Vagina (tissue), 2 donors: ENCODE results near the gene DENND2D. TPM values are rescaled to one million over a fixed set of nuclear protein-coding genes. Genes with fewer than 3 reads are reported as not detected.

Source experiments
- DNase-seq, 2 donors: peaks; one replicate each; pipeline ENCODE4 v3.0.0-alpha.2; 2017; ENCODE audit errors: extremely low spot score in 2 of 2
- H3K27ac ChIP-seq: fragments of 200-600 bp; sonication (generic); one replicate; pipeline ENCODE4 v1.5.1; 2019
- H3K27me3 ChIP-seq: fragments of 200-600 bp; sonication (generic); one replicate; pipeline ENCODE4 v1.5.1; 2019
- H3K36me3 ChIP-seq, 2 donors: fragments of 200-600 bp; sonication (generic); one replicate each; pipeline ENCODE4 v1.5.1; 2017 to 2019
- H3K4me1 ChIP-seq: fragments of 200-600 bp; sonication (generic); one replicate; pipeline ENCODE4 v1.5.1; 2019
- H3K4me3 ChIP-seq, 2 donors: fragments of 200-600 bp; sonication (generic); 1 replicate in 1 of 2; 2 replicates in 1 of 2; pipeline ENCODE4 v1.5.1; 2016 to 2019
- H3K9me3 ChIP-seq: fragments of 200-600 bp; sonication (generic); one replicate; pipeline ENCODE4 v1.5.1; 2019
- POLR2A ChIP-seq, 2 donors: fragments of 450-650 bp; IDR thresholded peaks; one replicate each; pipeline ENCODE4 v1.6.1; 2017; ENCODE audit warnings: antibody characterized with exemption in 2 of 2, mild to moderate bottlenecking in 2 of 2, moderate library complexity in 2 of 2
- POLR2AphosphoS5 ChIP-seq, 2 donors: sonication (generic); formaldehyde crosslinking; IDR thresholded peaks; one replicate each; pipeline ENCODE4 v1.9.0; 2017; ENCODE audit warnings: antibody characterized with exemption in 2 of 2, mild to moderate bottlenecking in 2 of 2, low read depth in 1 of 2; ENCODE audit not compliant: insufficient read depth in 1 of 2
- intact Hi-C: fragments of 100-400 bp; cut with DNase I; formaldehyde crosslinking; loops from one replicate; pipeline ENCODE4 v1.15.1; 2023
- total RNA-seq: library from RNA; depleted of rRNA; stranded (reverse); fragments of >200 nt; gene quantifications from one replicate; pipeline ENCODE4 v1.2.3, GENCODE V29; 2016
- TF ChIP-seq, protein P1 (sequence below), 3 experiments: fragments of 450-650 bp in 2 of 3; fragments of 200-600 bp in 1 of 3; sonication (generic) in 1 of 3; IDR thresholded peaks; one replicate each; pipeline ENCODE4 v1.5.1; 2017 to 2019; ENCODE audit warnings: antibody characterized with exemption in 3 of 3, mild to moderate bottlenecking in 2 of 3, moderate library complexity in 2 of 3

DENND2D gene
- total RNA-seq, 1 donor from 2014 or later, result 25.5 TPM

DNA sequence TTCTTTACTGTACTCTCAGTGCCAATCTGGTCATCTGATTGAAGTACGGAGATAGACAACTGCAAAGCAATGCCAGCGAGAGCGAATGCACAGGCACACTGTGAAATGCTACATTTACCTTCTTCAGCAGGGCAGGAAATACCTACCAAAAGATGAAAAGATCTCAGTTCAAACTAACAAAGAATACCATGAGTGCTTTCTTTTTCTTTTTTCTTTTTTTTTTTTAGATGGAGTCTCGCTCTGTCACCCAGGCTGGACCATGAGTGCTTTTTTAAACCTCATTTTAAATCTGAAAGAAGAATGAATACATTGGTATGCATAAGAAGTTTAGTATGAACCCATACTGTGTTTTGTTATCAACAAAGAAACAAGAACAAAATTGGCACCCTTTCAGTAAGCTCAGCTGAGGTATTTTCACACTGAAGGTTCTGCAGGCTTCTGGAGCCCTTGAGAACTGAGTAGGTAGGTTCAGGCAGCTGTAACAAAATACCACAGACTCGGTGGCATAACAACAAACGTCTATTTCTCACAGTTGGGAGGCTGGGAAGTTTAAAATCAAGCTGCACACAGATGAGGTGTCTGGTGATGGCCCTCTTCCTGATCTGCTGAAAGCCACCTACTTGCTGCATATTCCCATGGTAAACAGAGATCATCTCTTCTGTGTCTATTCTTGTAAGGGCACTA lies 25.4 kb upstream of the DENND2D start:
- intact Hi-C loops, result loop anchor here (5.0 kb wide), 1 partner anchor 176 kb away; no protein-coding TSS in a partner anchor
- H3K27ac ChIP-seq, result no peak overlapping the region
- no peak for DNase-seq
- peaks cover 10% of the 10 kb centered on the region for H3K4me1 ChIP-seq
- no peaks in the 10 kb centered on the region for H3K36me3 ChIP-seq
- no peaks in the 10 kb centered on the region for H3K27me3 ChIP-seq
- TF ChIP-seq POLR2AphosphoS5 (IDR thresholded peaks at IDR 0.05; ENCODE audit: insufficient read depth in 1 of 2, low read depth in 1 of 2), result no peak
- TF ChIP-seq, protein P1, sequence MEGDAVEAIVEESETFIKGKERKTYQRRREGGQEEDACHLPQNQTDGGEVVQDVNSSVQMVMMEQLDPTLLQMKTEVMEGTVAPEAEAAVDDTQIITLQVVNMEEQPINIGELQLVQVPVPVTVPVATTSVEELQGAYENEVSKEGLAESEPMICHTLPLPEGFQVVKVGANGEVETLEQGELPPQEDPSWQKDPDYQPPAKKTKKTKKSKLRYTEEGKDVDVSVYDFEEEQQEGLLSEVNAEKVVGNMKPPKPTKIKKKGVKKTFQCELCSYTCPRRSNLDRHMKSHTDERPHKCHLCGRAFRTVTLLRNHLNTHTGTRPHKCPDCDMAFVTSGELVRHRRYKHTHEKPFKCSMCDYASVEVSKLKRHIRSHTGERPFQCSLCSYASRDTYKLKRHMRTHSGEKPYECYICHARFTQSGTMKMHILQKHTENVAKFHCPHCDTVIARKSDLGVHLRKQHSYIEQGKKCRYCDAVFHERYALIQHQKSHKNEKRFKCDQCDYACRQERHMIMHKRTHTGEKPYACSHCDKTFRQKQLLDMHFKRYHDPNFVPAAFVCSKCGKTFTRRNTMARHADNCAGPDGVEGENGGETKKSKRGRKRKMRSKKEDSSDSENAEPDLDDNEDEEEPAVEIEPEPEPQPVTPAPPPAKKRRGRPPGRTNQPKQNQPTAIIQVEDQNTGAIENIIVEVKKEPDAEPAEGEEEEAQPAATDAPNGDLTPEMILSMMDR (IDR thresholded peaks at IDR 0.05), result no peak
- no peak for TF ChIP-seq POLR2A (IDR thresholded peaks at IDR 0.05)
- H3K9me3 ChIP-seq, result no peaks in the 10 kb centered on the region
- no peak overlapping the region for H3K4me3 ChIP-seq

DNA sequence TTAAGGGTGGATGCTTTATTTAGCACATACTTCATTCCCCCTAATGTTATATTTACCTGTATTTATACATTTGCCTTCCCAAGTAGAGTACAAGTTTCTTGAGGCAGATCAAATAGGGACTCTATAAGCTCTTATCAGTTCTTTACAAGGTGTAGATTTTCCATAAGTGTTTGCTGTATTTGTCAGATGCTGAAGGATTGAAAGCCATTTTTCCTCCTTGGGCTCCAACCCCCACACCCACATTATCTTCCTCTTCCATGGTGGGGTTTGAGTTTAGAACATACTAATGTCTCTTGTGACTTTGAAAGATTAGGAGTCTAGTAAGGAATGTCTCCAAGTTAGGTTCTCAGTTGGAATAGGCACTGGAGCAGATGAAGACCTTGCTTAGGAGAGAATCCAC lies 24.6 kb upstream of the DENND2D start:
- TF ChIP-seq POLR2A (IDR thresholded peaks at IDR 0.05), result no peak
- TF ChIP-seq, protein P1 (IDR thresholded peaks at IDR 0.05), result no peak
- TF ChIP-seq POLR2AphosphoS5 (IDR thresholded peaks at IDR 0.05; ENCODE audit: insufficient read depth in 1 of 2, low read depth in 1 of 2), result no peak
- no peak for DNase-seq
- intact Hi-C loops, result loop anchor here (5.0 kb wide), 1 partner anchor 177 kb away; no protein-coding TSS in a partner anchor
- H3K27ac ChIP-seq, result no peak overlapping the region
- H3K4me1 ChIP-seq, result peaks cover 10% of the 10 kb centered on the region
- H3K27me3 ChIP-seq, result no peaks in the 10 kb centered on the region
- H3K36me3 ChIP-seq, result no peaks in the 10 kb centered on the region
- H3K9me3 ChIP-seq, result no peaks in the 10 kb centered on the region
- no peak overlapping the region for H3K4me3 ChIP-seq

DNA sequence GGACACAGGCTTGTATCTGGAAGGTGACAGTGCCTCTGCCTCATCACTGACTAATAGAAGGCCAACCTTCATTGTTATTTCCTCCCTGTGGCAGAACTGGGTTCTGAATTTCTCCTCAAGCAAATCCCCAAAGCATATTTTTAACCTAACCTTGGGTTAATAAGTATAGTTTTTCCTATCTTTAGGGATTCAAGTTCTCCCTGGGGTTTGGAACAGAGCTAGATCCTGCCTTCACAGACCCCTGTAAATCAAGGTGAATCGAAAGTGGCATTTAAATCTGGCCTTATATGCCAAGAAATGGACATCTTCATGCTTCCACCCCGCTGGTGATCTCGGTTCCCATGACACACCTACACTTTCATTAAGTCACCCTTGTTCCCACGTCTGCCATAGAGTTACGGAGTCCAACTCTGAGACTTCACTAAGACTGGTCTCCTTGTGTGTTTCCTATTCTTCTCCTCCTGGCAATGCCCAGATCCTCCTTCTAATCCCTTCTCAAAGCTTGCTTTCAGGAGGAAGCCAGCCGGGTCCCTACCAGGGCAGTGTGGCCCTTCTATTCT lies 22.8 kb upstream of the DENND2D start:
- peaks cover 10% of the 10 kb centered on the region for H3K4me1 ChIP-seq
- no peaks in the 10 kb centered on the region for H3K36me3 ChIP-seq
- no peaks in the 10 kb centered on the region for H3K27me3 ChIP-seq
- no peak for TF ChIP-seq POLR2AphosphoS5 (IDR thresholded peaks at IDR 0.05; ENCODE audit: insufficient read depth in 1 of 2, low read depth in 1 of 2)
- TF ChIP-seq, protein P1 (IDR thresholded peaks at IDR 0.05), result no peak
- TF ChIP-seq POLR2A (IDR thresholded peaks at IDR 0.05), result no peak
- intact Hi-C loops, result loop anchor here (5.0 kb wide), 1 partner anchor 544 kb away; no protein-coding TSS in a partner anchor
- DNase-seq, result no peak
- peak overlapping the region; percentile 10 for H3K27ac ChIP-seq
- no peaks in the 10 kb centered on the region for H3K9me3 ChIP-seq
- H3K4me3 ChIP-seq, result no peak overlapping the region

DNA sequence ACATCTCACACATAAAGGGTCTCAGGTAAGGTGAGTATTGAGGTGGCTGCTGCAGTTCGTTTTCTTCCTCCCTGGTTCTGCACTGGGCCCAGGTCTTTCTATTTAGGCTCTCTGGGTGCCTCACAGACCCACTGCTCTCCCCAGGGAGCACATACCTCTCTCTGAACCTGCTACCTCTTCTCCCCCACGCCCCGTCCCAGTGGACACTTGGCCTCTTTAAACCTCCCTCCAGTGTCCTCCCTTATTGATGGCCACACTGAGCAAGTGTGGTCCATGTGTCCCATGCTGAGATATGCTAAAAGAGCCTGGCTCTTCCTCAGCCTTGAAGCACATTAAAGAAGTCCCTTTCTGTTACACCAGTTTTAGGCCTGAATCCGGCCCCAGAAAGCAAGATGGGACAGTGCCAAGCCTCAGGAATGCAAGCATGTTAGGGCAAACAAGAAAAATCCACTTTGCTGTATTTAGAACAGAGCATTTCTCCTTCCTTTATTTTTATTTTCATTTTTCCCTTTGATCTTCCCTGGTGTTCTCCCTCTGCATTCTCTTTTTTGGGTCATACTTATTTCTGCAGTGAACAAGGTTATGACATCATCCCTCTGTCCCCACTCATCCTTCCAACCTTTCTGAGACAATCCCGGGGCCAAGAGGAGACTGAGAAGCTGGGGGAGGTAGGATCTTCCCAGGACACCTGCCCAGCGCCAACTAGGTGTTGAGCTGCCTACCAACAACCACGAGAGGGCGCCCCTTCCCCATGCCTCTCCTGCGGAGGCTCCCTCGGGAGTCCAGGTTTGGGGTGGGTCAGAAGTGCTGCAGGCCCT lies 22.1 kb upstream of the DENND2D start:
- Histone ChIP-seq H3K4me3 (no peak overlapping the region), H3K27ac (peak overlapping the region; percentile 10), H3K9me3 (no peaks in the 10 kb centered on the region), H3K36me3 (no peaks in the 10 kb centered on the region), H3K27me3 (no peaks in the 10 kb centered on the region), H3K4me1 (peaks cover 10% of the 10 kb centered on the region)
- DNase-seq, result no peak
- no peak for TF ChIP-seq POLR2A (IDR thresholded peaks at IDR 0.05)
- TF ChIP-seq, protein P1 (IDR thresholded peaks at IDR 0.05), result peak; percentile 75 to 96 (median 87)
- no peak for TF ChIP-seq POLR2AphosphoS5 (IDR thresholded peaks at IDR 0.05; ENCODE audit: insufficient read depth in 1 of 2, low read depth in 1 of 2)
- intact Hi-C loops, result loop anchor here (5.0 kb wide), 1 partner anchor 545 kb away; no protein-coding TSS in a partner anchor
